NOMO-1 treated with dmso at 0.1 percent for 144 hours (cell line): ENCODE data around the gene LBX2.
A peak's percentile ranks its signal among the peaks of the same experiment; 100 is the strongest.

Experiments used
- DNase-seq: peaks from one replicate; lab custom pipeline; 2025; ENCODE audit not compliant: unreplicated experiment; lab: John Stamatoyannopoulos, UW

LBX2 gene

GRCh38 chr2:74458132-74458937, 41.1 kb downstream of the LBX2 start, which contains the start of gene WBP1:
Gene WBP1 (plus strand): TSS chr2:74458438. CDS start chr2:74458603, 165 bp downstream.
- peak; percentile 98 for DNase-seq

- DNase-seq: no peak
These were observed 41.8 kb downstream of the LBX2 start for GRCh38 chr2:74457549-74458131.

GRCh38 chr2:74457129-74457548, 42.3 kb downstream of the LBX2 start:
- DNase-seq: peak; percentile 8

GRCh38 chr2:74454654-74455511, 44.5 kb downstream of the LBX2 start, which contains the start of gene INO80B:
Gene INO80B (plus strand): TSS chr2:74455087. CDS start chr2:74455117, 30 bp downstream.
- peak; percentile 97 for DNase-seq

- no peak for DNase-seq
These were observed 48.7 kb downstream of the LBX2 start for GRCh38 chr2:74450570-74451190.

GRCh38 chr2:74448771-74449170, 50.6 kb downstream of the LBX2 start:
- no peak for DNase-seq
